GM18951 (cell line): ENCODE results near the gene NXF1.
"Not testable (repeated sequence)": the region's sequence is repeated elsewhere in the genome, so short reads cannot be mapped to it uniquely, and the experiment has no call there.

Experiments
- POLR2A ChIP-seq: IDR thresholded peaks from 4 replicates; pipeline ENCODE4 v1.6.1; 2011; ENCODE audit warnings: mild to moderate bottlenecking; ENCODE audit not compliant: insufficient read length, insufficient read depth; ENCODE audit errors: extremely low read depth
- in situ Hi-C: fragments of 300-500 bp; cut with MboI; formaldehyde crosslinking; loops from one replicate; pipeline ENCODE4 v1.12.0; 2022; ENCODE audit warnings: low sequenced_read_pairs, mixed read lengths, inconsistent platforms; ENCODE audit not compliant: unreplicated experiment

Gene NXF1

DNA sequence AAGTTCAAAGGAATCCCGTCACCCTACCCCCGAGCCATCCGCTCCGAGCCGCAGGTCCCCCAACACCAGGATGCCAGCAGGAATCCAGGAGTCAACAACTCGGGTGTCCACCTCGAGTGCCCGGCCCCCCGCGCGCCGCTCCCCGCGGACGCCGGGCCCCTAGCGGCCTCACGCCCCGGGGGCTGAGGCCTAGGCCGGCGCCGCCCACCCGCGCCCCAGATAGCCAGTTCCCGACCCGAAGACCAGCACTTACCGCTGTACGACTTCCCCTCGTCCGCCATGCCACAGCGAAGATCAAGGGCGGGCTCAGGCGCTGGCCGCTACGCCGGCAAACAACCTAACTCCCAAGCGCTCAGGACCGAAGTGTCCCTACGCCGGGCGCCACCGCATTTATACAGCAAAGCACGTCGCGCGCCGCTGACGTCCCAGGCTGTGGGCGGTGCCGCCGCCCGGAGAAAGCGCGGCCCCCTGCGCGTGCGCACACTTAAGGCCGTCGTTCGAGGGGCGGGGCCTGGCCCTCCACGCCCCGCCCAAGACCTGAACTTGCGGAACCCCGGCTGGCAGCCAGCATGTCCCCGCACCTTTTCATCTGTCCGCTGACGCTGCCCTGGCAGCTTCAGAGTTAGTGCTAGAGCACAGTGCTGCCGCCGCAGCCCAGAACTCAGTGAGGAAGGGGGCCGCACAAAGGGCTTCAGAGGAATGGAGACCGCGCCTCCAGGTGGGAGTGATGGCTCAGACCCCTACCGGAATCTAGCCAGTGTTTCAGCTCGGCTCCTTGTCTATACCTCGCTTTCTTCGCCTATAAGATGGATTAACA is at the start of gene NXF1:
Gene NXF1 (minus strand): TSS at position 365 of the 817 bp plus-strand sequence. CDS start 84 bp downstream, at position 281.
- peak; percentile 100 for TF ChIP-seq POLR2A

DNA sequence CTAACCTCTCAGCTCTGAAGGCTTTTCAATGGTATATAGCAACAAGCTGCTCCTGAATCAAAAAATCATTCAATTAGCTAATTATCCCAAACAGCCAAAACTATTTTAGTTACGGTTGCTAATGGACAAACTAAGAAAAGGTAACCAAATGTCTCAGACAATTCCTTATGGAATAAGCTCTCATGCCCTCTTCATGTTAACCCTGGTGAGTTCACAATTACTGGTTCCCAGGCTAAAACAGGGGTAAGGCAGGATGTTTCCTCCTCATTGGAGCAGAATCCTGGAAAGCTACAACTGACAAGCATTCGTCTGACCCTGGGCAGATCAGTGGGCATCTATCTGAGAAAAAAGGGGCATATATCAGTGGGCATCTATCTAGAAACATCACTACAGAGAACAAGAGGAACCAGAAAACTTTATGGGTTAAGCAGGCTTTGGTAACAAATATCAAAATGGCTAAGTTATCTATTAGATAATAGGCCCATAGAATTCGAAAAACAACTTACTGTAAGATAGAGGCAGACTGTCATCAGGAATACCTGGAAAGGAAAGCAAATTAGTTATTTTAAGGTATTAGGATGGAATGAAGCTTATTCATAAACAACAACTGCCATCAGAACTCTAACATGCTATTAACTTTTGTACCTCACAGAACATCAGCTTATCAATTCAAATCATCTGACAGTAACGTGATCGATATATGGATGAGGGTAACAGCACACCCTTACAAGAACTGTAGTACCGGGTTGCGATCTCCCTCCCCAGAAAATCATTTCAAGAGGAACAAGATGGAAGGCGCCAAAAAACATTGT is 49.0 kb upstream of the NXF1 start:
- no peak for TF ChIP-seq POLR2A
- in situ Hi-C loops = loop anchor here (25.0 kb wide), 1 partner anchor 467 kb away; no protein-coding TSS in a partner anchor

More for the DNA sequence above, at the start of gene NXF1:
- in situ Hi-C loops = no loop called here

DNA sequence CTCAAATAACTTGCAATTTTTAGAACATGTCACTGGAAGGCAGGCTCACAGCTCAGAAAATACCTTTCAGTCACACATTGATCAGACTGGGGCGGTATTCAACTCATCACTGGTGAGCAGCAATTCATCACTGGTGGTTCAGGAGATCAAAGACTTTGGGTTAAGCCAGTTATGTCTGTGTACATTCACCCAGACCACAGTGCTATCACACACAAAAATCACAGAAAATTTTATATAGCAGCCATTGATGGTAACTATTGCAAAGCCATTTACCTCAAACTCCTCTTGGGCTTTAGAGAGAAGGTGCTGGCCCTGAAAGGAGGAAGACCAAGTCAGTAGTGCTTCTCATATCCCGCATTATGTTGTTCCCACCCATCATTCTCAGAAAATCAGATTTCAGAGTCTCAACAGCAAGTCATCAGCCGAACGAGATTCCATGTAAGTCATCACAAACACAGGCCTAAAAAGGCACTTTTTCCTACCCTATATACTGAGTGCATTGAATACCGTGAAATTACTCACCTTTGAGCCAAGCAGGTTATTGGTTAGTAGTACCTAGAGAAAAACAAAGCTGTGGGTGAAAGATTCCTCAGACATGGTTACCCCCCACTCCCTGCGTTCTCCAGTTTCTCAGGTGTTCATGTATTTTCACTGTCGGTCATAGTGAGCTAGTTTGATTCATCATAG is 48.2 kb upstream of the NXF1 start:
- in situ Hi-C loops = loop anchor here (25.0 kb wide), 1 partner anchor 466 kb away; no protein-coding TSS in a partner anchor
- TF ChIP-seq POLR2A = no peak

DNA sequence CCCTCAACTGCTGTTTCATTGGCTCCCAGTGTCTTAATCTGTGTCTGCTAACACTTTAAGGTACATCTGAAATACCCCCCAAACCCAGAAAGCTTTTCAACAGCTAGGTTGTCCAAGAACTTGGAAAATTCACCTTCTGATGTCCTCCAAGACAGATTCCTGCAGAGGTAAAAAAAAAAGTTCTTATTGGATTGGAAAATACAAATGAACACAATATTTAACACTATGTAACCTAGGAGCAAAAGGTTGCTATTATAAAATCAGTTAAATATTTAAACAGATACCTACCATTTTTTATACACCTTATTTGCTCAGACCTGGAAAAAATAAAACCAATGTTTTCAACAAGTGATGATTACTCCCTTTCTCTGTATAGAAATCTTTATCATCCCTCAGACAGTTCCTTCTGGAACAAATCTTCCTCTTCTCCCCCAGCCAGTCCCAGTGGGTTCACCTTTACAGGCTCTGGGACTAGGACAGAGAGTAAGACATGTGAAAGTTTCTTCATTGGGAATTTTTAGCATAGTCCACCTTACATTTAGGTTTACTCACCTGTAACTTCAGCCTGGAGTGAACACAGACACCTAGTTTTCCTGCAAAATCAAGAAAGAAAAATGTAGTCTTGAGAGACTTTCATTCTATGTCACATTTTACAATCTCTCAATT is 47.4 kb upstream of the NXF1 start:
- TF ChIP-seq POLR2A = no peak
- in situ Hi-C loops = loop anchor here (25.0 kb wide), 1 partner anchor 465 kb away; no protein-coding TSS in a partner anchor

DNA sequence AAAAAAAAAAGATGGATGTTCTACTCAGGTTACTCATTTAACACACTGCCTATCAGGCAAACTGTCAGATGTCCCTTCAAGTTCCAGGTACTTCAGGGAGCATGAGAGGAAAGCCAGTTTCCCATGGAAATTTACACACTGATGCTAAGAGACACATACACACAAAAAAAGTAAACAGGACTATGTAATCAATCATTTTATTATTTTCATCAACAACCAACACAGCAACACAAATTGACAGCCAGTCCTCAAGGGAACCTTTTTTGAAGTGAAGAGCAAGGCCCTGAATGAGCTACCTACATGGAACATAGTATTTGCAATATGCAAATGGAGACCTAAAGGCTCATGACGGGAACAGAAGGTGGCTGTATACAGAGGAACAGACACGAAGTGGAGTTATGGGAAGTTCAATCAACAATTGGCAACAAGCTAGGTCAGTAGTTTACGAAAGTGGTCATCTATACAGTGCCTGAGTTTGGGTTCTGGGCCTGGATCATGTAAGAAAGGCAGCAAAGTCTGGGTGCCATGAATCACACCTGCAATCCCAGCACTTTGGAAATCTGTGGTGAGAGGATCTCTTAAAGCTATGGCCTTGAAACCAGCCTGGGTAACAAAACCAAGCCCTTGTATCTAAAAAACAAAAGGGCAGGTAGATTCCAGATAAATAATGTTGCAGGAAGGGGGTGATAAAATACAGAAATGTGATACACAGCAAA is 46.7 kb upstream of the NXF1 start:
- no peak for TF ChIP-seq POLR2A
- in situ Hi-C loops = loop anchor here (25.0 kb wide), 1 partner anchor 465 kb away; no protein-coding TSS in a partner anchor

DNA sequence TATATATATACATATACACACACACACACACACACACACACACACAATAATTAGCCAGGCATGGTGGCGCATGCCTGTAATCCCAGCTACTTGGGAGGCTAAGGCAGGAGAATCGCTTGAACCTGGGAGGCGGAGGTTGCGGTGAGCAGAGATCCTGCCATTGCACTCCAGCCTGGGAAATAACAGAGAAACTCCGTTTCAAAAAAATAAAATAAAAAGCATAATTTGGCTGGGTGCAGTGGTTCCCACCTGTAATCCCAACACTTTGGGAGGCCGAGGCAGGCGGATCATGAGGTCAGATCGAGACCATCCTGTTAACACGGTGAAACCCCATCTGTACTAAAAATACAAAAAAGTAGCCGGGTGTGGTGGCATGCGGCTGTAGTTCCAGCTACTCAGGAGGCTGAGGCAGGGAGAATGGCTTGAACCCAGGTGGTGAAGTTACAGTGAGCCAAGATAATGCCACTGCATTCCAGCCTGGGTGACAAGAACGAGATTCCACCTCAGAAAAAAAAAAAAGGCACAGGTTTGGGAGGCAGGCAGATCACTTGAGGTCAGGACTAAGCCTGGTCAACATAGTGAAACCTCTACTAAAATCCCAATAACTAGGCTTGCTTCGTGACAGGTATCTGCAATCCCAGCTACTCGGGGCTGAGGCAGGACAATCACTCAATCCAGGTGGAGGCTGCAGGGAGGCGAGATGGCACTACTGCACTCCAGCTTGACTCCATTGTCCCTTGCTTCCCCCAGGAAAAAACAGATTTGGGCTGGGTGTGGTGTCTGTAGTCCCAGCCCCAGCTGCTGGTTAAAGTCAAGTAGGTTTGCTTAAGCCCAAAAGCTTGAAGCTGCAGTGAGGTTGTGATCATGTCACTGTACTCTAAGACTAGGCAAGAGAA is 45.9 kb upstream of the NXF1 start:
- TF ChIP-seq POLR2A = peak; percentile 60
- in situ Hi-C loops = loop anchor here (25.0 kb wide), 1 partner anchor 464 kb away; no protein-coding TSS in a partner anchor

DNA sequence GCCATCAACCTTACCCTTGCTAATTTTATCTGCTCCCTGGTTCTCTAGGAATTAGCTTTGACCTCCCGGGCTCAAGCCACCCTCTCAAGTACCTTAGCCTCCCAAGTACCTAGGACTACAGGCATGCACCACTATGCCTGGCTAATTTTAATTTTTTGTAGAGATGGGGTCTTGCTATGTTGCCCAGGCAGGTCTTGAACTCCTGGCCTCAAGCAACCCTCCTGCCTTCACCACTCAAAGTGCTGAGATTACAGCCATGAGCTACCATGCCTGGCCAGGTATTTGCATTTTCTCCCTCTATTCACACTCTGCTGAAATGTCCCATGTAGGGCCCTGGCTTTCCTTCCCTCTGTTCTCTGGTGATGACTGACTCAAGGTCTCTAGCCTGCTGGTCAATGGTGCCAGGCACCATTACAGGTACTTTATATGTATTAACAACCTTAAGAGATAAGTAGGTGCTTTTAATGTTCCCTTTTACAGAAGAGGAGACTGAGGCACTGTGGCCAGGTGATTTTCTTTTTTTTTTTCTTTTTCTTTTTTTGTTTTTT is 42.6 kb upstream of the NXF1 start:
- in situ Hi-C loops = no loop called here
- TF ChIP-seq POLR2A = no peak

DNA sequence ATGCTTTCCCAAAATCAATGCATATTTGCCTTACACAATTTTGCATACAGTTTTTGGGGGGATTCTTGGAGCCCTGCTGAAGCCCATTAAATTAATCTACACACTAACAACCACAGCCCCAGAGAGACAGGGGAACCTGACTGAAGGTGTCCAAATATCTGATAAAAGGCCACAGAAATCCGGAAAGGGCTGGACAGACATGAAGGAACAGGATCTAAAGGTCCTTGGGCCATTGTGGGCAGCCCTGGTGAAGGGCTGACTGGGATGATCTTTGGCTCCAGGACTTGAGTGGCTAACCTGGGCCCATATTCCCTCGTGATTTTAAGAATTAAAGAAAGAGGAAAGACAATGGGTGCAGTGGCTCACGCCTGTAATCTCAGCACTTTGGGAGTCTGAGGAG is 40.9 kb upstream of the NXF1 start:
- in situ Hi-C loops = no loop called here
- TF ChIP-seq POLR2A = no peak

DNA sequence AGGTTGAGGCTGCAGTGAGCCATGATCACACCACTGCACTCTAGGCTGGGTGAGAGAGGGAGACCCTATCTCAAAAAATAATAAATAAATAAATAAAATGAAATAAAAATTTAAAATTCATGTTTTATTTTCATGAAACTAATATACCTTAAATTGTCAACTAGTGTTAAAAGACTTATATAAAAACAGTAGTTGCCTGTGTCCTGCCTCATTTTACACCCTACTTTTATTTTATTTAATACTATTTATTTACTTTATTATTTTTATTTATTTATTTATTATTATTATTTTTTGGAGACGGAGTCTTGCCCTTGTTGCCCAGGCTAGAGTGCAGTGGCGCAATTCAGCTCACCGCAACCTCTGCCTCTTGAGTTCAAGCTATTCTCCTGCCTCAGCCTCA is 38.9 kb upstream of the NXF1 start:
- in situ Hi-C loops = no loop called here
- no peak for TF ChIP-seq POLR2A

DNA sequence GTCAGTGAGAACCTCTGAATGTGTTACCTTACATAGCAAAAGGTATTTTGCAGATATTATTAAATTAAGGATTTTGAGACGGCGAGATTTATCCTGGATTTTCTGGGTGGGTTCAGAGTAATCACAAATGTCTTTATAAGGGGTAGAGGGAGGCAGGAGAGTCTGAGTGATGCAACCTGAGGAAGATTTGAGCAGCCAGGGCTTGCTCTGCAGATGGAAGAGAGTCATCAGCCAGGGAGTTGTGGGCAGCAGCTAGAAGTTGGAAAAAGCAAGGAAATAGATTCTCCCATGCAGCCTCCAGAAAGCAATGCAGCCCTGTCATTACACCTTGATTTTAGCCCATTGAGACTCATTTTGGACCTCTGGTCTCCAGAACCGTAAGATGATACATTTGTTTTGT is 38.2 kb upstream of the NXF1 start:
- in situ Hi-C loops = no loop called here
- no peak for TF ChIP-seq POLR2A

DNA sequence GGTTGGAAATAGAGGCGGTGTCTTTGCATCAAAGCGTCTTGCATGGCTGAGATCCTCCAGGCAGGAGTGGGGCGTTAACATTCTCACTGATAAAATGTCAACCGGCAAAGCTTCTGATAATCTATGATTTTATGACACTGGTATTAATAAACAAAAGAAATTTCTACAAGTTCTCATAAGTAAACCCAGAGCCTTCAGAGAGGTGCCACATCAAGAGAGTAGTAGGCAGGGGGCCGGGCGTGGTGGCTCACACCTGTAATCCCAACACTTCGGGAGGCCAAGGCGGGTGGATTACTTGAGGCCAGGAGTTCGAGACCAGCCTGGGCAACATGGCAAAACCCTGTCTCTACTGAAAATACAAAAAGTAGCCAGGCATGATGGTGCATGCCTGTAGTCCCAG is 37.7 kb upstream of the NXF1 start:
- in situ Hi-C loops = not testable (repeated sequence)
